H1 (cell line): ENCODE measurements around the gene ZNF3. TPM values are rescaled to one million over a fixed set of nuclear protein-coding genes. Genes with fewer than 3 reads are reported as not detected.

ENCODE experiments used
- EZH2 ChIP-seq: fragments of 200-600 bp; sonication (generic); IDR thresholded peaks from 2 replicates; pipeline ENCODE4 v1.7.1; 2012; ENCODE audit warnings: low read depth, mild to moderate bottlenecking, moderate library complexity, low read length, inconsistent platforms; ENCODE audit not compliant: severe bottlenecking
- JUND ChIP-seq: IDR thresholded peaks from 2 replicates; pipeline ENCODE4 v1.6.1; 2011; ENCODE audit warnings: mild to moderate bottlenecking, improper control_type of control experiment, low read length
- polyA plus RNA-seq, 7 experiments: library from polyadenylated mRNA; depleted of rRNA in 3 of 7; stranded (reverse) in 5 of 7; unstranded in 2 of 7; fragments of >200 nt in 5 of 7; fragments of 200-250 nt in 2 of 7; gene quantifications; 1 replicate in 5 of 7; 2 replicates in 1 of 7; 4 replicates in 1 of 7; pipeline versions ENCODE4 v1.2.1 to v1.2.3, GENCODE V29; 2011 to 2013; ENCODE audit warnings: missing spikeins in 2 of 7, mixed read lengths in 2 of 7
- total RNA-seq: library from RNA; stranded (reverse); fragmentation: NEBNext Ultra II Directional; extraction: Animal tissue kit (Norgen Biotek cat#: 25700); gene quantifications from 2 replicates; pipeline ENCODE4 v1.2.1, GENCODE V29; 2021

Gene ZNF3
- total and polyA plus RNA-seq, 2 of the 8 experiments (the other 6 are each of a cell fraction or from before 2014, with no cell fraction given) = 26.9 to 49.1 TPM

GRCh38 chr7:100074841-100075240, 6.7 kb downstream of the ZNF3 start (continued):
- TF ChIP-seq JUND = no peak
- no peak for TF ChIP-seq EZH2
